GM21737 (cell line): ENCODE data around the gene SLC15A3.
"Not testable (repeated sequence)": the region's sequence is repeated elsewhere in the genome, so short reads cannot be mapped to it uniquely, and the experiment has no call there.

Experiments used
- ATAC-seq: cut with Tn5 transposase; IDR thresholded peaks from one replicate; pipeline ENCODE4 v1.9.1; 2021; ENCODE audit warnings: mild to moderate bottlenecking, moderate library complexity; ENCODE audit not compliant: unreplicated experiment

SLC15A3 gene

DNA sequence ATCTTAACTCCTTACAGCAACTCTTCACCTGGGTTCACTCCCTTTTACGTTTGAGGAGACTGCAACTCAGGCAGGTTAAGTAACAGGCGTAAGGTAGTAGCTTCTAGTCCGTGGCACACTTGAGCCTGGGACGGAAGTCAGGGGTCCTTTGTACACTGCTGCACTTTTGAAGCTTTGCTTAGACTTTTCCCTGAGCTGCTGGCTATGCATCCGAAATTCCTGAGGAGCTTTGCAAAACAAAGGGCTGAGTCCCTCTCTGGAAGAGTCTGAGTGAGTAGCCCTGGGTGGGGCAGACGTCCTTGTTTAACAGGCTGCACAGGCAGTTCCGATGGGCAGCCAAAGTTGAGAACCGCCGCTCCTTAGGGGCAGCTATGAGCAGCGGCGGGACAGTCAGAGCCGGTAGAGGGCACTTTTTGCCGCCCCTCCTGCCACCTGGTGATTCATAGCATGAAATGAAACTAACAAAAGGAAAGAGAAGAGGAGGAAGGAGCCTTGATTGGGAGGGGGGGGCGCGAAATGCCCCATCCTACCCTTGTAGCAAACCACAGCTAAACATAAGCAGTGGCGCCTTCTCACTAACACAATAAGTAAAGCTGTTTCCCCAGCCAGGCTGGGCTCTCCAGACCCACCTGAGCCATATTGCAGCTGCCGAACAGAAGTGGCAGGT is 36.6 kb downstream of the SLC15A3 start:
- ATAC-seq, result peak; percentile 55

DNA sequence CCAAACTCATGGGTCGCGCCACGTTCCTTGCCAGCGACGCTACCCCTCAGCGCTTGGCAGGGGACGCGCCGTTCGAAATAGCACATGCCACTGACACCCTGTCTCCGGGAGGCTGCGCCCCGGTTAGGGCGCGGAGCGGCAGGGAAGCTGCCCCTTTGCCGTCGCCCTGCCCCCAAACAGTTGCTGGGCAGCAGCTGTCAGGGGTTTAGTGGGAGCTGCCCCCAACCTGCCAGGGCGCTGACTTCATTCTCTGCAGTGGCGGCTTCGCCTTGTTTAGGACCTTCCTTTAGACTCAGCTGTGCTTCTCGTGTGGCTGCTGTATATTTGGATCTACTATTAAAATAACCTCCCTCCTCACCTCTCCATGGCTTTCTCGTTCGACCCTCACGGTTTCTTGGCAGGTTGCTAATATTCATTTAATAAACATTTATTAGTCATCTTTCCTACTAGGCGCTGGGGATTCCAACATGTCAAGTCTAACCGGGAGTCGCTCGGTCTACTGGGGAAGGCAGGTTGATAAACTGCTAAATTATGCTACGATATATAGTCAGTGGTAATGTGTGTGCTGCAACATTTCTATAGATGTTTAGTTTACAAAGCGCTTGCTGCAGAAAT is 37.2 kb downstream of the SLC15A3 start:
- peak; percentile 1 for ATAC-seq

DNA sequence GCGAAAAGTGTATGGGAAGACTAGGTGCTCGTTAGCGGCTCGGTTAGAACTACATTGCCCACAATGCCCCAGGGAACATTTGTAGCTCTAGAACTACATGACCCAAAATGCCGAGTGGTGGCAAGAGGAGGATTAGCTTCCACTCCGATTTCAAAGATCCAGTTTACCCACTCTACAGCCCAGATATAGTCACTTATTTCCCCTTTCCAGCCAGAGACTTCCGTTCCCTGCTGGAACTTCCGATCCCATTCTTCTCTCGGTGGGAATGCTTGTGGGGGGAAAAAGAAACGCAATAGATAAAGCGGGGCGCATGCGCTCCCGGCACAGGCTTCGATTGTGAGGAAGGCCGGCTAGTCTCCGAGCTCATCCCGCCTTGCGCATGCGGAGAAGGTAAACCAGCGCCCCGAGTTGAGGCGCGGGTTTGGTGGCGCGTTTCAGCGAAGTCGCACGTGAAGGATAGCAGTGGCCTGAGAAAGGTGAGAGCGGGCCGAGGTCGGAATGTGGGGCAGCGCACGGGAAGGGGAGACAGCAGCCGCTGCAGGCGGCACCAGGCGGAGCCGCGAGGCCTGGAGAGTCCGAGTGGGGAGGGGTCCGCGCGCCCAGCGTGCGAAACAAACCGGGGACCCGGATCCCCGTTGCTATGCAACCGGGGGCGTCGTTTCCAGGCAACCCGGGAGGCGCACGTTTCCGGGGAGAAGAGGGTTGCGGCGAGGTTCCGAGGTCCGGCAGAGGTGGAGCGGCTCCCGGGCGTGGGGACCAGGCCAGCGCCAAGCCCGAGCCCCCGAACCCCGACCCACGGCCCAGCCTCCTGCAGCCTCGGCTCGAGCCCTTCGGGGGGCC is 38.0 kb downstream of the SLC15A3 start, which contains the start of gene TMEM109:
Gene TMEM109 (plus strand): TSS at position 366 of the 840 bp plus-strand sequence. CDS start 5,536 bp downstream, outside the sequence.
- ATAC-seq, result peak; percentile 38

DNA sequence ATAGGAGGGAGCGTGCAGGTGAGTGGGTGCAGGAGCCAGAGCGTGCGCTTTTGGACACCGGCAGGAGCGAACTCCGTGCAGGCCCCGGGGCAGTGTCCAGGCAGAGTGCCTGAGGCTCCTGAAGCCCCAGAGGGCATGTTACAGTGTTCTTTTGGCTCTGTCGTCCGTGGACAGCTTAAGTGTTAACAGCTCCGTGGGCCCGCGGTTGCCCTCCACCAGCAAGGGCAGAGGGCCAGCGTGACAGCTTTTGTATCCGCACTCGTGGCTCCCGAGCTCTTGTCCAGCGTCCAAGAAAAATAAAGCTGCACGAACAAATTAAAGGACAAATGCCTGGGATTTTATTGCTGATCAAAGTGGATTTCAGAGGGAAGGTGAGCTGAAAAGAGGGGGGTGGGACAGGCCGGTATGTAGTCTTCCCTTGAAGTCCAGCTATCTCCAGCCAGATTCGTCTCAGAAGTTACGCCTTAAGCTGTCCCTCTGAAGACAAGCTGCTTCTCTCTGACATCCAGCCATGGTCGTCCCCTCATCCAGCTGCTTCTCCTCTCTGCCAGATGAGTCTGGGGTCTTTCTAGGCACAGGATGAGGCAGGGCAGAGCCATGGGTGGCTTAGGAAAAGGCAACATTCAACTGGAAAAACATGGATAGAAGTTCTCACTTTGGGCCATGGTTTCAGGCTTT is 39.0 kb downstream of the SLC15A3 start:
- no peak for ATAC-seq

DNA sequence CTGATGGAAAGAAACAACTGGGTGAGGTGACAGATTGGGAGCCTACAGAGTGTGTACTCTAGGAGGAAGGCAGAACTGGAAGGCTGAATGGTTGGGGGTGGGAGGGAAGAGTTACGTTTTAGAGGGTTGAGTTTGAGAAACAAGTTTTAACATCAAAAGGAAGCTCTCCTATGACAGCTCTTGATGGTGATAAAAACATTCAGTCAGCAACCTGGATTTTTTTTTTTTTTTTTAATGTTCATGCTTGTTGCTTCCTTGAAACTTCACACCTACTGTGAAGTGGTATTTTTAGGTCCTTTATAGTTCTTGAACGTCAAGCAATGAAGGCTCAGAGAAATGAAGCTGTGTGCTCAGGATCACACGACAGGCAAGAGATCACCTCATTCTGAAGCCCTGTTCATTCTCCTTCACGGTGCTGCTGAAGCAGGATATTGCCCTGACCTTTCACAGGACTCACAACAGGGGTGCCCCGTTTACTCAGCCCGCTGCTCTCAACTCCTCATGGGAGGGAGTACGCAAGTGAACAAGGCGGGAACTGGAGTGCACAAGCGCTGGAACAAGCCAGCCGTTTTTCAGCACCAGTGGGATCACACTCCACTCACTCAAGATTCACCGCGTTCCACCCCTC is 39.6 kb downstream of the SLC15A3 start:
- no peak for ATAC-seq

DNA sequence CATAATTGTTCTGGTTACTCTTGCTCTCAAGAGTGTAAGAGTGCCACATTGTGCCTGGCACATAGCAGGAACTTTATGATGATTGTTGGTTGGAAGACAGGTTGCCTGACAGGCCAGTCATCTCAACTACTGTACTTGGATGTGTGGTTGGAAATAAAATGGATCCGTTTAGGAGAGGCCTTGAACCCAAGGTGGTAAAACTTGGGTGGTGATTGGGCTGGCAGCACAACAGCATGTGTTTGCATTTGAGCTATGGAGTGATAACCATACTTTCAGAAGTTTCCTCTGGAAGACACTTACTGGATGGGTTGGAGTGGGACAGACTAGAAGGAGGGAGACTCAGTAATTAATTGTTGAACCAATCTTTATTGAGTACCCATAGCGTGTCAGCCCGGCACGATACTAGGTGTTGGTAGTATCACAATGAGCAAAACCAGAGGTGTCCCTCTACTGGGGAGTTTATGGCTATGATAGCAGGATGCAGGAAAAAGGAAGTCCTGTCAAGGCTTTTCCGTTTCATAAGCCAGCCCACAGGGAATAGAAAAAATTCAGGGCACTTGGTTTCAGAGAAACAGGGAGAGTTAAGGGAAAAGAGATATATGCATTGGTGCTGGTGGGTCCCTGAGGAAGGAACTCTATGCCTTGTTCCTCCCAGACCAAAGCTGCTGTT is 41.1 kb downstream of the SLC15A3 start:
- ATAC-seq, result no peak

DNA sequence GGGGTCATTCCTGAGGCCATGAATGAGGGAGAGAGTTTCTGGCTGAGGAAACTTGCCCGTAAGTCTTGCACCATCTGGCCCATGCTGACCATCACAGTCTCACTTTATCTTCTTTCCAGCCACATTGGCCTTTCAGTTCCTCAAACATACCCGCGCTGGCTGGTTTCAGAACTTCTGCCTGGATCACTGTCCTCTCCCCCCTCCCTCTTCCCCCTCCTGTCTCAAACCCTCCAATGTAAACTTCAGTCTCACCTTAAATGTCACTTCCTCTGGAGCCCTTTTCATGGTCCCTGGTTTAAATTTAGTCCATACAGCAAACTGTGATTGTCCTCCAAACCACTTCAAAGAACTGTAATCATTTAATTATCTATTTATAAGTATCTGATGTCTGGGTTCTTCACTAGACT is 41.7 kb downstream of the SLC15A3 start:
- ATAC-seq, result peak; percentile 31

DNA sequence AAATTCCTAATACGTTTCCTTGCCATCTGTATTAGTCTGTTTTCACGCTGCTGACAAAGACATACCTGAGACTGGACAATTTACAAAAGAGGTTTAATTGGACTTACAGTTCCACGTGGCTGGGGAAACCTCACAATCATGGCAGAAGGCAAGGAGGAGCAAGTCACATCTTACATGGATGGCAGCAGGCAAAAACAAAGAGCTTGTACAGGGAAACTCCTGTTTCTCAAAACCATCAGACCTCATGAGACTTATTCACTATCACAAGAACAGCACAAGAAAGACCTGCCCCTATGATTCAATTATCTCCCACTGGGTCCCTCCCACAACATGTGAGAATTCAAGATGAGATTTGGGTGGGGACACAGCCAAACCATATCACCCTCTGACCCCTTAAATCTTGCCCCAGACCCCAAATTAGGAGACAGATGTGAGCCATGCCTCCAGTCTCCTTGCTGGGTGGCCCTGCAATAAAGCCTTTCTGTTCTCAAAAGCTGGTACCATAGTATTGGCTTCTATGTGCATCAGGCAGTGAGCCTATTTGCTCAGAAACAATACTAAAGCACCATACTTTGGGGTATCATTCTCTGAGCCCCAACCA is 42.2 kb downstream of the SLC15A3 start:
- ATAC-seq, result not testable (repeated sequence)

DNA sequence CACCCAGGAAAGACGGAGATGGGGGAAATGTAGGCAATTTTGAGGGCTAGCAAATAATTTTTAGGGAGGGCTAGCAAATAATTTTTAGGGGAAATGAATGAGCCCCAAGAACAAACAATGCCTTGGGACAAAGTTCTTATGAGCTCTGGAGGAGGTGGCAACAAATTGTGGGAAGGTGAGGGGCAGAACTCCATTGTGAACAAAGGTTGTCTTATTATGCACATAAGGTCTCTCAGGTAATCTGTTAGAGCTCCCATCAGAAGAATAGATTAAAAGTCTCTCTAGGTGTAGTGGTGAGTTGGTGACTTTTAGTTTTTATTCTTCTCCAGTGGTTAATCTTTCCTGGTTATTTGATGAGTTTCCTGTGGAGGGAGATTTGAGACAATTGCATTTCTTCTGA is 43.2 kb downstream of the SLC15A3 start:
- ATAC-seq, result no peak

DNA sequence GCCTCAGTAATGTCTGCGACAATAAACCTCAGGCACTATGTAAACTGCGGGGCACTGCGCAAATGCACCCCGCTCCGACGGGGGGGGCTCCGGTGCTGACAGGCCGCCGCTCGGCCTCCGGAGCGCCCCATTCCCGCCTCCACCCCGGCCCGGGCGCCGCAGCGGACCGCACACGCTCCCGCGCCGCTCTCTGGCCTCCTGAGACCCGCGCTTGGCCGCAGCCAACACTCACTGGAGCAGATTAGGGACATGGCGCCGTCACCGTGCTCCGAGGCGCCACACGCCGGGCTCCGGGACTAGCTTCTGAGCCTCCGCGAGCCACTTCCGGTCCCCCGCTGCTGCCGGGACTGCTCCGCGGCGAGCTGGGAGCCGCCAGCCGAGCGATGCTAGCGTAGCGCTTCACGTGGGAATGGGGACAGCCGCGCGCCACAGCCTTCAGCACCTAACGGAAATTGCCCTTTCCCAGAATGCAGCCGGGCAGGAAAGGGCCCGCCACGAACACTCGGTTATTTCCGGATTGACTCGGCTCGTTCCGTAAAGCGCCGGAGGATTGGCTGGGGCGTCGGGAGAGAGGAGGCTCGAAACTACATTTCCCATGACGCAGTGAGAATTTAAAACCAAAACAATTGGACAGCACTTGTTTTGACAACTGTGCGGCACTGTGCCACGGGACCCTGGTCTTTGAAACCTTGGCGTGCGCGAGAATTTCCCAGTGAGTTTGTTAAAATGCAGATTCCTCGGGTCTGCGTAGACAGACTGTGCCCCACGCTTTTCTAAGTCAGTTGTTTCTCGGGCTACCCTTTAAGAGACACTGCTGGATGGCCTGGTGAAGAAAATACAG is 45.6 kb downstream of the SLC15A3 start, which contains the start of gene PRPF19:
Gene PRPF19 (minus strand): TSS at position 454 of the 841 bp plus-strand sequence. CDS start 203 bp downstream, at position 251.
- ATAC-seq, result peak; percentile 73

DNA sequence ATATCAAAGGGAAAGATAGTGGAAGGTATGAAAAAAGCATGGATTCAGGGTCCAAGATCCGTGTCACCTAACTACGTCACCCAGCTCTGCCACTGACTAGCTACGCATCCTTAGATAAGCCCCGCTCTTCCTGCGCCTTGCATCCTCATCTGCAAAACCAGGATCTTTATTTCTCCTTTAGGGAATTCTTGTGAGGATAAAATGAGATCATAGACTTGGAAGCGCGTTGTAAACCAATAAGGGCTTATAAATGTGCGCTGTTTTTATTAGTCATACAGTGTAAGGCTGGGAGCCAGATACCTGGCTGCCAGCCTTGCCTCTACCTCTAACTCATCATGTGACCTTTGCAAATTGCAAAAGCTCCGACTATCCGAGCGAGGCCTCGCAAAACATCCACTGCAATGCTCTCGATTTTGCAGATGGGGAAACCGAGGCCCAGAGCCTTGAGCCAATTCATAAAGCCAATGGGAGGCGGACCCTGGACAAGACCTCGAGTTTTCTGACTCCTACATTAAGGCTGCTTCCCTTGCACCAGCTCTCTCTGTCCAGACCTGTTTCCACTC is 46.3 kb downstream of the SLC15A3 start:
- ATAC-seq, result no peak

DNA sequence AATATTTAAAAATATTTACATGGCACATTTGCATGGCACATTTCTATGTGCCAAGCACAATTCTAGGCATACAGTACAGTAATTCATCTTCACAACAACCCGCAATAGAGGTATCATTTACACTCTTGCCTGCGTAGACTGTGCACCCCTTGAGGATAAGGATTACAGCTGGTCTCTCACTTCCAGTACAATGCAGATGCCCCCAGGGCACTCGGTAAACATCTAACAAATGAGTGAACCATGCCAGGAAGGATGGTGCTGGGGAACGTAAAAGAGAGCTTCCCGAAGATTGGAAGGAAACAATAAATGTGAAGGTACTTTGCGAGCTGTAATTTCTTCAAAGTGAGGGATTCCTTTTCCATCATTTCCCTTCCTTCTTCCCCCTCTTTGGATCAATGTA is 46.9 kb downstream of the SLC15A3 start:
- no peak for ATAC-seq

DNA sequence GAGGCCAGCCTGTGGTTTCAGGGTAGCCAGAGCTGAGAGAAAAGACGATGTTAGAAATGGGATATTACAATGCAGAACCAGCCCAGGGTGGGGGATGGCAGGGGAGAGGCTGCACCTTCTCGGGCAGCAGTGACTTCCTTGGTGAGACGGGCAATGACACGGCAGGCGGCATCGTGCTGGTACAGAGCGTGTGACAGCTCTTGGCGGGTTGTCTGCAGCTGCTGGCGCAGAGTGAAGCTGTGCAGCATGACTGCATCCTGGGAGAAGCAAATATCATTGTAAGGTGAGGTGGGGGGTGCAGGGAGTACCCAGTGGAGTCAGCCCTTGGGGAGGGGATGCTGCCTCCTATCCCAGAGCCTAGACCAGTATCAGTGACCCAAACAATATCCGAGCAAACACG is 49.4 kb downstream of the SLC15A3 start:
- no peak for ATAC-seq

DNA sequence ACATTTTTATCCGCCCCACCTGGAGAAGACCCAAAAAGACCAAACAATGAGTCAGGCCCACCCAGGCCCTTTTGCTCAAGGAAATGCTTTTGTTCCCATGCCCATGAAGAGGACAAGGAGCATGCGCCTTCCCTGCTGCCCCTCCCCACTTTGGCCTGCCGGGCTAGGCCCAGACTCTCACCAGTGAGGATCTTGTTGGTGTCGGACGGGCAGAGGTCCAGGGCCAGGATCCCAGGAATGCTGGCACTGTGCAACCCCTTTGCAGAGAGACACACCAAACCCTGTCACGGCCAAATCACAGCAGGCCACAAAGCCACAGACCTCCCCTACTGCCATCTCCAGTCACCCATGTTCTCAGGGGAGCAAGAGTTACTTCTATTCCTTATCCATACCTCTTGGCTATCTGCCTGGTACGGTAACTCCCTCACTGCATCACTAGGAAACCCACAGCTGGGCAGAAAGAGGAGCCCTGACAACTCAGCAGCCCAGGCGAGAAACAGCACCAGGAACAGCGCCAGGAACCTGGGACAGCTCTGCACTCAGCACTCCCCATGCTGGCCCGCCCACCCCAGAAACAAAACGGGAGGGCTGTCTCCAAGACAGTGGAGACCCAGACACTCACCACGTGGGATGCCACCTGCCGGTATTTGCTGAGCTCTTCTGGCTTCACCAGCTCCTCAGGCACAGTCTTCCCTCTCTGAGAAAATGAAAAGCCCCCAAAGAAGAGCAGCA is 51.1 kb downstream of the SLC15A3 start:
- no peak for ATAC-seq

DNA sequence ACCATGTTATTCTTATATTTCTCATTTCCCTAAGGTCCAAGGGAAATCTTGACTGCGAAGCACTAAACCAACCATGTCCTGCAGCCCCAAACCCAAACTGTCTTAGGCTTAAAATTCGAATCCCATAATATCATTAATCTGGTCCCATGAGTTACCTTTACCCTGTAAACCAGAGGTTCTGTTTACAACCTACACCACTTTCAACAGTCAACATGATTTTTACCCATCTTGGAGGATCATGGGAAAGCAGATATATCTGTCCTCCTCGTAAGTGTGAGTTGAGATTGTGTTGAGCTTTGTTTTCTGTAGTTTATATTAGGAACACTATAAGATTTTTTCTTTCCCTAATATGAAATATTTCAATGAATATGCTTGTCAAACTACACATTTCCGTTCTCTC is 52.0 kb downstream of the SLC15A3 start:
- no peak for ATAC-seq

DNA sequence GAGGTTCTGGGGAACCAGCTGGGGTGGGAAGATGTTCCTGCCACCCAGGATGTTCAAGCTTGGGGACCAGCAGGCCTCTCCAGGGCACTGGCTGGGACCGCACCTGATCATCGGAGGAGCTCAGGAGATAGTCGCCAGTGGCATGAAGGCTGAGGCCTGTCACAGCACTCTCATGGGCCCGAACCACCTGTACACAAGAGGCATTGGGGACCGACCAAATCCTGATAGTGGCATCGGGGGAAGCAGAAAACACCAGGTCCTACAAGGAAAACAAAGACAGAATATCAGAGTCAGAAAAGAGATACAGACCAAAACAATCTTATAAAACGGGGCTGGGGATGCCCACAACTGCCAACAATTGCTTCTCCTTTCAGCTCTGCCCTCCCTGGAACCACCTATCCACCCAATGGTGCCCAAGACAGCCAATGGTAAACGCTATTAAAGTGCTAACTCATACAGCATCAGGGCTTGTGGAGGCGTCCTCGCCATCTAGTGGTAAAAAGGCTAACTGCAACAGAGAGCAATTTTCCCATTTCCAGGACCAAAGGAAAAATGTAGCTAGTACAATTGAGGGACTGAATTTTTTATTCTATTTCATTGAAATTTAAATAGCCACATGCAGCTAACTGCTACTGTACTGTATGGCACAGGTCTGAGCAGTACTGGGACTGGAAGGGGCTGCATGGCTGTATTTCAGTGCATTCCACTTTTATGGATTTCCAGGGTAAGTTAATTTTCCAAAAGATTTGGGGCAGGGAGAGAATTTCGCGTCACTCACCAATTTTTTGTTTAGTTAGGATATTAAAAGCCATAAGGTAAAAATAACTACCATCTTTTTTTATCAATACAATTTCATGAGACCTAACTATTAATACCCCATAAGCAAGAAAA is 52.7 kb downstream of the SLC15A3 start:
- ATAC-seq, result no peak

DNA sequence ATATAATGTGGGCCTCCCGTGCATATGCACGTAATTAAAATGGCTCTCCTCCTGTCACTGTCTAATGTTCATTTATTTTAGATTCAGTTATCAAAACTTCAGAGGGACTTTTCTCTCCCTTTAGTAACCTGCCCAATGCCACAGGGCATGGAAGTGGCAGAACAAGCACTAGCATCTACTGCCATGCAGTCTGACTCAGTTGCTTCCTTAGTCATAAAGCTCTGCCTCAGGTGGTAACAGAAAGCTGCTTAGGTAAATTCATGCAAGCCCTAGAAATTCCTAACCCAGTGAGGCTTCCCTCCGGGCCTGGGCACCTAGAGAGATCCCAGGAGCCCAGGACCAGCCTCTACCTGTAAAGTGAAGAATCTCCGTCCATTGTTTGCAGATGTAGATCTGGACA is 54.5 kb downstream of the SLC15A3 start:
- no peak for ATAC-seq
